GM10266 (cell line): ENCODE data around the gene CHCHD6.

Experiments used
- DNase-seq: peaks from one replicate; pipeline ENCODE4 v3.0.0; 2012; ENCODE audit errors: extremely low spot score
- TF ChIP-seq, protein P1 (sequence below): IDR thresholded peaks from 2 replicates; pipeline ENCODE4 v1.5.1; 2012; ENCODE audit warnings: mild to moderate bottlenecking, low read depth; ENCODE audit not compliant: control insufficient read depth, insufficient read depth; ENCODE audit errors: missing control alignments

Gene CHCHD6

DNA sequence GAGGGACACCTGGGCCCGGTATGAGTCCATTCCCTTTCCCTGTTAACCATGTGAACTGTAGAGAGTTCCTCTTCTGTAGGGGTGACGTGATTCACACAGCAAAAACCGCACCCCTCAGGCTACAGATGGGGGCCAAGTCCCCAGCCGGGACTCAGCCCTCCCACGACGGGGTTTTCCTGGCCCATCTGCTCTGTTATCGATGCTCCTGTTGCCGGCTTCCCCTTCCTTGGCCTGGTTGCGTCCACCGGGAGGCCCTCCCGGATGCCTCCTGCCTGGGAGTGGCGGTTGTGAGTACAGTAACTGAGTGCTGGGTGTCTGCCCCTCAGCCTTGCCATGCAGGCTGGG, 278.1 kb downstream of the CHCHD6 start:
- peak; percentile 81 for DNase-seq
- TF ChIP-seq, protein P1, sequence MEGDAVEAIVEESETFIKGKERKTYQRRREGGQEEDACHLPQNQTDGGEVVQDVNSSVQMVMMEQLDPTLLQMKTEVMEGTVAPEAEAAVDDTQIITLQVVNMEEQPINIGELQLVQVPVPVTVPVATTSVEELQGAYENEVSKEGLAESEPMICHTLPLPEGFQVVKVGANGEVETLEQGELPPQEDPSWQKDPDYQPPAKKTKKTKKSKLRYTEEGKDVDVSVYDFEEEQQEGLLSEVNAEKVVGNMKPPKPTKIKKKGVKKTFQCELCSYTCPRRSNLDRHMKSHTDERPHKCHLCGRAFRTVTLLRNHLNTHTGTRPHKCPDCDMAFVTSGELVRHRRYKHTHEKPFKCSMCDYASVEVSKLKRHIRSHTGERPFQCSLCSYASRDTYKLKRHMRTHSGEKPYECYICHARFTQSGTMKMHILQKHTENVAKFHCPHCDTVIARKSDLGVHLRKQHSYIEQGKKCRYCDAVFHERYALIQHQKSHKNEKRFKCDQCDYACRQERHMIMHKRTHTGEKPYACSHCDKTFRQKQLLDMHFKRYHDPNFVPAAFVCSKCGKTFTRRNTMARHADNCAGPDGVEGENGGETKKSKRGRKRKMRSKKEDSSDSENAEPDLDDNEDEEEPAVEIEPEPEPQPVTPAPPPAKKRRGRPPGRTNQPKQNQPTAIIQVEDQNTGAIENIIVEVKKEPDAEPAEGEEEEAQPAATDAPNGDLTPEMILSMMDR: no peak

GRCh38 chr3:126982471-126983175, 278.6 kb downstream of the CHCHD6 start, which contains the start of gene PLXNA1:
TSS of gene PLXNA1 (plus strand) at chr3:126983115. CDS start at chr3:126988594, 5,479 bp downstream.
- TF ChIP-seq, protein P1: peak; percentile 99
- peak; percentile 97 for DNase-seq

- peak; percentile 68 for DNase-seq
- TF ChIP-seq, protein P1: peak; percentile 21
Observed at GRCh38 chr3:126983276-126983652, 279.2 kb downstream of the CHCHD6 start.

DNA sequence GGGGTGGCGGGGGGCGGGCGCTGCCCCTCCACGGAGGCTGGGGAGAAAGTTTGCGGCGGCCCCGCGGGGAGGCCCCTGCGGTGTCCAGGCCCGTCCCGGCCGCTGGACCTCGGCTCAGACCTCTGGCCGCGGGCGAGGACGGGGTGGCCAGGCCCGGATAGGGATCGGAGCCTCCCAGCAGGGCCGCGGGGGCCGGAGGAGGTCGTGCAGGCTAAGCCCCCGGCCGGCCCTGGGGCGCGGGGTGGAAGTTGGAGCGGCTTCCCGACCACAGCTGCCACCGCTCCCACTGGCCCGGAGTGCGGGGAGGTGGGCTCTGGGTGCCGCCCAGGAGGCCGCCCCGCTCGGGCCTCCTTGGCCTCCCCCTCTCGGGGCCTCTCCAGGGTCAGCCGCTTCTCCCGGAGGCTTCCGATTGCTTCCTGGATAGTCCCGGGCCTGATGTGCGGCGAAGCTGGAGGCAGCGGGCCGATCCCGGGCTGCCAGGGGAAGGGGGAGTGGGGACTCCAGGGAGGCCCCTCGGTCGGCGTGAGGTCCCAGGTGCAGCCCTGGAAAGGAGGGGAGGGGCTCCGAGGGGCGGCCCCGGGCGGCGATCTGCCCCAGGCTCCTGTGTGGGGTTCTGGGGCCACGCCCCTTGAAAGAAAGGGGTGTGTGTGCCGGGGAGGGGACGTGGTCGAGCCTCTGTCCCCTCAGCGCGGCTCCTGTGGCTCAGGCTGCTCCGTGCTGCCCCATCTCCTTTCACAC, 279.8 kb downstream of the CHCHD6 start:
- TF ChIP-seq, protein P1: no peak
- DNase-seq: peak; percentile 73

DNA sequence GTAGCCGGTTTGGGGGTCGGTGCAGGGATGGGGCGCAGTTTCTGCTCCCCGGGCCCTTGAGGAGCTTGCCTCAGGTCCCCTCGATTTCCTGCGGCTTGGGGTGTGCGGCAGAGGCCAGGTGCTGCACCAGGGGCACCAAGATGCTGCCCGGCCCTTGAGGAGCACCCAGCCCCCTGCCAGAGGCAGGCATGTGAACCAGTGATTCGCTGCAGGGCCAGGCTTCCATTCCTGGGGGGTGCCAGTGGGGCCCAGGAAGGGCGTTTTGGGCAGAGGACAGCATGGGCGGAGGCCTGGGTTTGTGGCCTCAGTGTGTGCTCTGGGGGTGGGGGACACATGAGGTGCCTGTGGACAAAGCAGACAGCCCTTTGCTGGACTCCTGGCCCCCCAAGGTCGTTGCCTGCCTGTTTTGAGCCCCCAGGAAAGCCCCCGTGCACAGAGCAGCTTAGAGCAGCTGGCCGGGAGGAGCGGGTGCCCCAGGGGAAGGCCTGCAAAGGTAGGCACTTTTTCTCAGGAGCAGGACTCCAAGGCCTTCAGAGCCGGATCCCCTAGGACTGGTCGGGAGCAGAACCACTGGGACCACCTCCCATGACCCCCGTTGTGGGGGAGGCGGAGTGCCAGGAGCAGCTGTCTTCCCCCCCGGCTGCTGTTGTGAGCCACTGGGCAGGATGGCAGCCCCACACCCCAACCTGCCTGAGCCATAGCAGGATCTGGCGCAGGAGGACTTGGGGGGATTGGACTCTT, 280.5 kb downstream of the CHCHD6 start:
- TF ChIP-seq, protein P1: no peak
- no peak for DNase-seq

DNA sequence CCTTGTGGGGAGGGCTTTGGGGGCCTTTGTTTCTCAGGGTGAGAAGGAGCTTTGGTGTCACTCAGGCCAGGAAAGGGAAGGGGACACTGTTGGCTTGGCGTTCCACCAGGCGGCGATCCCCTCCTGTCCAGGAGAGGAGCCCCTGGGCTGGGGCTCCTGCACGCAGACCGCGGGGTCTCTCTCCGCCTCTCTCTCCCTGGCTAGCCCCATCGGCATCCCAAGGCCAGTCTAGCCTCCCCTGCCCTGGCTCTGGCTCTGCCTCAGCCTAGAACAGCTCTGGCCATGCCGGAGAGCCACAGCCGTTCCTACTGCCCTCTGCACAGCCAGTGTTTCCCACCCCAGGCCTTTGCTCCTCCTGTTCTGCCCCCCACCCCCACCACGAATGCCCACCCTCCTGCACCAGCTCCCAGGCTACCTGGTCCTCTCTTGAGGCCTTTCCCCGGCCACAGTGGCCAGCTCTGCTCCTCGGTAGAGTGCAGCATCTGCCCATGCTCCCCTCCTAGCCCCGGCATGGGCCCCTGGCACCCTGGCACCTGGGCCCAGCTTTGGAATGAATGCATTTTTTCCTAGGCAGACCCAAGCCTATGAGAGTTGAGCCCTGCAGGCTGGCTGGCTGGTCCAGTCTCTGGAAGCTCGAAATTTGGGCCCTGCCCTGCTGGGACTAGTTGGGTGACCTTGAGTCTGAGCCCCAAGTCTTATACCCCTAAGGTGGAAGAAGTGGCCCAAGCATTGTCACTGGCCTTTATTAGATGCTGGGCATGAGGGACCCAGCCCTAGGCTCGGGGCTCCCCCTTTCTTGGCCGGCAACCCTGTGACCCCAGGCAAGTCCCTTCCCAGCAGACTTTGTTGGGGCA, 281.3 kb downstream of the CHCHD6 start:
- DNase-seq: no peak
- TF ChIP-seq, protein P1: no peak
